Osteocyte (in vitro differentiated cells): ENCODE results near the gene ATXN10. TPM values are rescaled to one million over a fixed set of nuclear protein-coding genes. Genes with fewer than 3 reads are reported as not detected.

Experiments
- DNase-seq: peaks from one replicate; pipeline ENCODE4 v3.0.0; 2021; ENCODE audit warnings: mixed read lengths; ENCODE audit not compliant: unreplicated experiment; ENCODE audit errors: extremely low spot score
- H3K27ac Mint-ChIP-seq: one replicate; pipeline ENCODE4 v1.8.0; 2021; ENCODE audit warnings: mild to moderate bottlenecking, mixed read lengths; ENCODE audit not compliant: unreplicated experiment
- H3K27me3 Mint-ChIP-seq: one replicate; pipeline ENCODE4 v1.8.0; 2021; ENCODE audit warnings: mixed read lengths; ENCODE audit not compliant: unreplicated experiment
- H3K36me3 Mint-ChIP-seq: one replicate; pipeline ENCODE4 v1.8.0; 2021; ENCODE audit warnings: mixed read lengths; ENCODE audit not compliant: unreplicated experiment
- H3K4me1 Mint-ChIP-seq: one replicate; pipeline ENCODE4 v1.8.0; 2021; ENCODE audit warnings: mixed read lengths; ENCODE audit not compliant: unreplicated experiment
- H3K4me3 Mint-ChIP-seq: one replicate; pipeline ENCODE4 v1.8.0; 2021; ENCODE audit warnings: mild to moderate bottlenecking, moderate library complexity, mixed read lengths; ENCODE audit not compliant: unreplicated experiment
- H3K9me3 Mint-ChIP-seq: one replicate; pipeline ENCODE4 v1.8.0; 2021; ENCODE audit warnings: mixed read lengths; ENCODE audit not compliant: unreplicated experiment
- CTCF ChIP-seq: fragments of 200-600 bp; sonication (generic); IDR thresholded peaks from 2 replicates; pipeline ENCODE4 v1.5.0; 2021; ENCODE audit warnings: antibody characterized with exemption, mild to moderate bottlenecking, moderate library complexity
- total RNA-seq: library from RNA; stranded (reverse); gene quantifications from 2 replicates; pipeline ENCODE4 v1.2.1, GENCODE V29; 2021

Gene ATXN10
- total RNA-seq, 1 donor from 2014 or later, result 164 TPM

- H3K27ac Mint-ChIP-seq, result no peak overlapping the region
- no peaks in the 10 kb centered on the region for H3K4me1 Mint-ChIP-seq
- H3K9me3 Mint-ChIP-seq, result peaks cover 1% of the 10 kb centered on the region
- peak; percentile 75 for DNase-seq
- peaks cover 6% of the 10 kb centered on the region for H3K27me3 Mint-ChIP-seq
- H3K4me3 Mint-ChIP-seq, result no peak overlapping the region
- no peak for TF ChIP-seq CTCF
- no peaks in the 10 kb centered on the region for H3K36me3 Mint-ChIP-seq
Measured at GRCh38 chr22:45878901-45879551, 207.4 kb downstream of the ATXN10 start.

DNA sequence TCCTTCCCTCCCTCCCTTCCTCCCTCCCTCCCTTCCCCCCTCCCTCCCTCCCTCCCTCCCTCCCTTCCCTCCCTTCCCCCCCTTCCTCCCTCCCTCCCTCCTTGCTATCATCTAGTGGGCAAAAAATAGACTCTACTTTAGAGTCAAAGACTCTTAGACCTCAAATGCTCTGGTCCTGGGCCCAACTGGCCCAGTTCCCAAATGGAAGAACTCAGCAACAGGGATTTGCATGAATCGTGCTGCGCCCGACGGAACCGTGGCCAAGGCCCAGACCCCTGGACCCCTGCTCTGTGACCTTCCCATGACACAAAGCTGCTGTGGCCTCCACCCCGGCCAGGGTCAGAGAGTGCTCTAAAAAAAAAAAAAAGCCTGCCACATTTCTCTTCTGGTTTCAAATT is 207.9 kb downstream of the ATXN10 start:
- TF ChIP-seq CTCF, result no peak
- no peaks in the 10 kb centered on the region for H3K4me1 Mint-ChIP-seq
- H3K27me3 Mint-ChIP-seq, result peaks cover 6% of the 10 kb centered on the region
- DNase-seq, result no peak
- no peak overlapping the region for H3K27ac Mint-ChIP-seq
- no peaks in the 10 kb centered on the region for H3K9me3 Mint-ChIP-seq
- H3K4me3 Mint-ChIP-seq, result no peak overlapping the region
- no peaks in the 10 kb centered on the region for H3K36me3 Mint-ChIP-seq

GRCh38 chr22:45880091-45880715 is 208.6 kb downstream of the ATXN10 start:
- no peak for TF ChIP-seq CTCF
- H3K36me3 Mint-ChIP-seq, result no peaks in the 10 kb centered on the region
- H3K4me3 Mint-ChIP-seq, result no peak overlapping the region
- DNase-seq, result no peak
- no peaks in the 10 kb centered on the region for H3K9me3 Mint-ChIP-seq
- no peaks in the 10 kb centered on the region for H3K4me1 Mint-ChIP-seq
- H3K27me3 Mint-ChIP-seq, result peaks cover 4% of the 10 kb centered on the region
- no peak overlapping the region for H3K27ac Mint-ChIP-seq

GRCh38 chr22:45880716-45881523 is 209.3 kb downstream of the ATXN10 start:
- no peak overlapping the region for H3K27ac Mint-ChIP-seq
- no peaks in the 10 kb centered on the region for H3K9me3 Mint-ChIP-seq
- no peak overlapping the region for H3K4me3 Mint-ChIP-seq
- DNase-seq, result no peak
- no peaks in the 10 kb centered on the region for H3K36me3 Mint-ChIP-seq
- no peak for TF ChIP-seq CTCF
- peaks cover 2% of the 10 kb centered on the region for H3K27me3 Mint-ChIP-seq
- no peaks in the 10 kb centered on the region for H3K4me1 Mint-ChIP-seq

DNA sequence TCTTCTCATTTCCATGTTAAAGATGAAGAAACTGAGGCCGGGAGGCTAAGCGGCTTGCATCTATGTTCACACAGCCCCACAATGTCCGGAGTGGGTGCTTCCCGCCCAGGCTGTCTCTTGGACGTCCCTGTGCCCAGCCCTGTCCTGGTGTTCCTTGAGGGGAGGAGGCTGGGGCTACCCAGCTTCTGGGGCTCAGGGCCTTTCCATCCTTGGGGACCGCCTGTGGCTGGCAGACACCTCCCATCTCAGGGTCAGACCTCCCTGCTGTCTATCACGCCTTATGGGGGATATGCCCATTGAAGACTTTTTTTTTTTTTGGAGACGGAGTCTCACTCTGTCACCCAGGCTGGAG is 209.9 kb downstream of the ATXN10 start:
- H3K4me1 Mint-ChIP-seq, result no peaks in the 10 kb centered on the region
- no peaks in the 10 kb centered on the region for H3K36me3 Mint-ChIP-seq
- DNase-seq, result no peak
- H3K4me3 Mint-ChIP-seq, result no peak overlapping the region
- H3K27ac Mint-ChIP-seq, result no peak overlapping the region
- no peak for TF ChIP-seq CTCF
- H3K9me3 Mint-ChIP-seq, result no peaks in the 10 kb centered on the region
- H3K27me3 Mint-ChIP-seq, result peaks cover 2% of the 10 kb centered on the region
